ENCODE data around the gene ATG4D.

ATG4D gene

GRCh38 chr19:10502524-10503001 lies 41.1 kb upstream of the ATG4D start (continued):
- peak; percentile 8; the same call in 1 of the 2 replicates for TF ChIP-seq ZFP37 (tag by site-specific recombination; IDR thresholded peaks at IDR 0.05)
- no peak for TF ChIP-seq ZNF521 (tag by site-specific recombination; IDR thresholded peaks at IDR 0.05)
- TF ChIP-seq ZNF549 (tag by site-specific recombination; IDR thresholded peaks at IDR 0.05): no peak
- no peak for TF ChIP-seq ZNF701 (tag by site-specific recombination; IDR thresholded peaks at IDR 0.05)
- TF ChIP-seq, protein P1, sequence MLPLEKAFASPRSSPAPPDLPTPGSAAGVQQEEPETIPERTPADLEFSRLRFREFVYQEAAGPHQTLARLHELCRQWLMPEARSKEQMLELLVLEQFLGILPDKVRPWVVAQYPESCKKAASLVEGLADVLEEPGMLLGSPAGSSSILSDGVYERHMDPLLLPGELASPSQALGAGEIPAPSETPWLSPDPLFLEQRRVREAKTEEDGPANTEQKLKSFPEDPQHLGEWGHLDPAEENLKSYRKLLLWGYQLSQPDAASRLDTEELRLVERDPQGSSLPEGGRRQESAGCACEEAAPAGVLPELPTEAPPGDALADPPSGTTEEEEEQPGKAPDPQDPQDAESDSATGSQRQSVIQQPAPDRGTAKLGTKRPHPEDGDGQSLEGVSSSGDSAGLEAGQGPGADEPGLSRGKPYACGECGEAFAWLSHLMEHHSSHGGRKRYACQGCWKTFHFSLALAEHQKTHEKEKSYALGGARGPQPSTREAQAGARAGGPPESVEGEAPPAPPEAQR (tag by site-specific recombination; IDR thresholded peaks at IDR 0.05): no peak
- TF ChIP-seq, protein P2, sequence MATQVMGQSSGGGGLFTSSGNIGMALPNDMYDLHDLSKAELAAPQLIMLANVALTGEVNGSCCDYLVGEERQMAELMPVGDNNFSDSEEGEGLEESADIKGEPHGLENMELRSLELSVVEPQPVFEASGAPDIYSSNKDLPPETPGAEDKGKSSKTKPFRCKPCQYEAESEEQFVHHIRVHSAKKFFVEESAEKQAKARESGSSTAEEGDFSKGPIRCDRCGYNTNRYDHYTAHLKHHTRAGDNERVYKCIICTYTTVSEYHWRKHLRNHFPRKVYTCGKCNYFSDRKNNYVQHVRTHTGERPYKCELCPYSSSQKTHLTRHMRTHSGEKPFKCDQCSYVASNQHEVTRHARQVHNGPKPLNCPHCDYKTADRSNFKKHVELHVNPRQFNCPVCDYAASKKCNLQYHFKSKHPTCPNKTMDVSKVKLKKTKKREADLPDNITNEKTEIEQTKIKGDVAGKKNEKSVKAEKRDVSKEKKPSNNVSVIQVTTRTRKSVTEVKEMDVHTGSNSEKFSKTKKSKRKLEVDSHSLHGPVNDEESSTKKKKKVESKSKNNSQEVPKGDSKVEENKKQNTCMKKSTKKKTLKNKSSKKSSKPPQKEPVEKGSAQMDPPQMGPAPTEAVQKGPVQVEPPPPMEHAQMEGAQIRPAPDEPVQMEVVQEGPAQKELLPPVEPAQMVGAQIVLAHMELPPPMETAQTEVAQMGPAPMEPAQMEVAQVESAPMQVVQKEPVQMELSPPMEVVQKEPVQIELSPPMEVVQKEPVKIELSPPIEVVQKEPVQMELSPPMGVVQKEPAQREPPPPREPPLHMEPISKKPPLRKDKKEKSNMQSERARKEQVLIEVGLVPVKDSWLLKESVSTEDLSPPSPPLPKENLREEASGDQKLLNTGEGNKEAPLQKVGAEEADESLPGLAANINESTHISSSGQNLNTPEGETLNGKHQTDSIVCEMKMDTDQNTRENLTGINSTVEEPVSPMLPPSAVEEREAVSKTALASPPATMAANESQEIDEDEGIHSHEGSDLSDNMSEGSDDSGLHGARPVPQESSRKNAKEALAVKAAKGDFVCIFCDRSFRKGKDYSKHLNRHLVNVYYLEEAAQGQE (tag by site-specific recombination; IDR thresholded peaks at IDR 0.05): no peak
- no peak for TF ChIP-seq ZNF350 (tag by site-specific recombination; IDR thresholded peaks at IDR 0.05)
- TF ChIP-seq ZNF624 (tag by site-specific recombination; IDR thresholded peaks at IDR 0.05): no peak
- TF ChIP-seq KLF9 (tag by site-specific recombination; IDR thresholded peaks at IDR 0.05; ENCODE audit: low read depth): peak; percentile 40
- TF ChIP-seq SCRT2 (tag by site-specific recombination; IDR thresholded peaks at IDR 0.05): no peak
- TF ChIP-seq MZF1 (tag by site-specific recombination; IDR thresholded peaks at IDR 0.05; ENCODE audit: borderline replicate concordance): peak; percentile 45; the same call in 1 of the 2 replicates
- no peak for TF ChIP-seq ZNF121 (tag by site-specific recombination; IDR thresholded peaks at IDR 0.05)
- no peak for TF ChIP-seq ZNF785 (tag by site-specific recombination; IDR thresholded peaks at IDR 0.05)
- no peak for TF ChIP-seq KLF1 (tag by site-specific recombination; IDR thresholded peaks at IDR 0.05)
- TF ChIP-seq, protein P3, sequence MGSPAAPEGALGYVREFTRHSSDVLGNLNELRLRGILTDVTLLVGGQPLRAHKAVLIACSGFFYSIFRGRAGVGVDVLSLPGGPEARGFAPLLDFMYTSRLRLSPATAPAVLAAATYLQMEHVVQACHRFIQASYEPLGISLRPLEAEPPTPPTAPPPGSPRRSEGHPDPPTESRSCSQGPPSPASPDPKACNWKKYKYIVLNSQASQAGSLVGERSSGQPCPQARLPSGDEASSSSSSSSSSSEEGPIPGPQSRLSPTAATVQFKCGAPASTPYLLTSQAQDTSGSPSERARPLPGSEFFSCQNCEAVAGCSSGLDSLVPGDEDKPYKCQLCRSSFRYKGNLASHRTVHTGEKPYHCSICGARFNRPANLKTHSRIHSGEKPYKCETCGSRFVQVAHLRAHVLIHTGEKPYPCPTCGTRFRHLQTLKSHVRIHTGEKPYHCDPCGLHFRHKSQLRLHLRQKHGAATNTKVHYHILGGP (tag by site-specific recombination; IDR thresholded peaks at IDR 0.05): no peak
- no peak for TF ChIP-seq ZNF114 (tag by site-specific recombination; IDR thresholded peaks at IDR 0.05)
- TF ChIP-seq ZNF2 (tag by site-specific recombination; IDR thresholded peaks at IDR 0.05): no peak
- TF ChIP-seq ZNF155 (tag by site-specific recombination; IDR thresholded peaks at IDR 0.05): no peak
- TF ChIP-seq GLI4 (tag by site-specific recombination; IDR thresholded peaks at IDR 0.05): no peak
- no peak for TF ChIP-seq ZNF169 (tag by site-specific recombination; IDR thresholded peaks at IDR 0.05)
- peak; percentile 13; the same call in 1 of the 2 replicates for TF ChIP-seq ZNF610 (tag by site-specific recombination; IDR thresholded peaks at IDR 0.05; ENCODE audit: borderline replicate concordance)
- TF ChIP-seq ATF2 (tag by site-specific recombination; IDR thresholded peaks at IDR 0.05; ENCODE audit: low read depth): no peak
- TF ChIP-seq, protein P4, sequence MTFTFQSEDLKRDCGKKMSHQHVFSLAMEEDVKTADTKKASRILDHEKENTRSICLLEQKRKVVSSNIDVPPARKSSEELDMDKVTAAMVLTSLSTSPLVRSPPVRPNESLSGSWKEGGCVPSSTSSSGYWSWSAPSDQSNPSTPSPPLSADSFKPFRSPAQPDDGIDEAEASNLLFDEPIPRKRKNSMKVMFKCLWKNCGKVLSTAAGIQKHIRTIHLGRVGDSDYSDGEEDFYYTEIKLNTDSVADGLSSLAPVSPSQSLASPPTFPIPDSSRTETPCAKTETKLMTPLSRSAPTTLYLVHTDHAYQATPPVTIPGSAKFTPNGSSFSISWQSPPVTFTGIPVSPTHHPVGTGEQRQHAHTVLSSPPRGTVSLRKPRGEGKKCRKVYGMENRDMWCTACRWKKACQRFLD (tag by site-specific recombination; IDR thresholded peaks at IDR 0.05): no peak
- no peak for TF ChIP-seq ZNF518A (tag by site-specific recombination; conservative IDR thresholded peaks at IDR 0.05; ENCODE audit: low read depth)
- no peak for TF ChIP-seq ZNF37A (tag by site-specific recombination; IDR thresholded peaks at IDR 0.05)
- no peak for TF ChIP-seq ZNF112 (tag by site-specific recombination; IDR thresholded peaks at IDR 0.05)
- TF ChIP-seq ZNF174 (tag by site-specific recombination; IDR thresholded peaks at IDR 0.05): no peak
- TF ChIP-seq BCL11A (tag by site-specific recombination; IDR thresholded peaks at IDR 0.05; ENCODE audit: low read depth): no peak
